Natural killer cell (primary cell): ENCODE measurements around the gene BDH1. TPM values are rescaled to one million over a fixed set of nuclear protein-coding genes. Genes with fewer than 3 reads are reported as not detected.

Source experiments
- ATAC-seq, 3 donors: fragments of 150-1000 bp in 2 of 3; fragments of 200-7000 bp in 1 of 3; cut with Tn5 transposase; 1 replicate in 1 of 3; 2 replicates in 2 of 3; pipeline ENCODE4 v1.10.0; 2021; ENCODE audit warnings: mild to moderate bottlenecking in 2 of 3, moderate library complexity in 2 of 3
- DNase-seq, 2 donors: peaks; one replicate each; pipeline versions ENCODE4 v3.0.0 to v3.0.0-alpha.2; 2013 to 2021; ENCODE audit warnings: mixed read lengths in 1 of 2
- H3K27ac ChIP-seq: one replicate; pipeline ENCODE4 v1.5.1; 2013; ENCODE audit warnings: mild to moderate bottlenecking, low read length
- H3K27me3 ChIP-seq: one replicate; pipeline ENCODE4 v1.6.1; 2013; ENCODE audit warnings: low read length; ENCODE audit not compliant: control insufficient read depth, insufficient read depth
- H3K36me3 ChIP-seq: one replicate; pipeline ENCODE4 v1.6.1; 2013; ENCODE audit warnings: low read length; ENCODE audit not compliant: control insufficient read depth, insufficient read depth
- H3K4me1 ChIP-seq: one replicate; pipeline ENCODE4 v1.6.1; 2013; ENCODE audit warnings: low read length; ENCODE audit not compliant: control insufficient read depth, insufficient read depth
- H3K4me3 ChIP-seq: one replicate; pipeline ENCODE4 v1.5.1; 2013; ENCODE audit warnings: low read length
- H3K9me3 ChIP-seq: one replicate; pipeline ENCODE4 v1.6.1; 2013; ENCODE audit warnings: low read length; ENCODE audit not compliant: control insufficient read depth, insufficient read depth
- H3K27ac Mint-ChIP-seq, 2 donors: one replicate each; pipeline ENCODE4 v1.8.0; 2022; ENCODE audit warnings: mild to moderate bottlenecking in 2 of 2, mixed read lengths in 2 of 2, moderate library complexity in 1 of 2
- H3K27me3 Mint-ChIP-seq, 2 donors: one replicate each; pipeline ENCODE4 v1.8.0; 2022; ENCODE audit warnings: low read depth in 2 of 2, mixed read lengths in 2 of 2
- H3K36me3 Mint-ChIP-seq: one replicate; pipeline ENCODE4 v1.8.0; 2022; ENCODE audit warnings: mixed read lengths
- H3K4me1 Mint-ChIP-seq, 2 donors: one replicate each; pipeline ENCODE4 v1.8.0; 2022; ENCODE audit warnings: mixed read lengths in 2 of 2
- H3K4me3 Mint-ChIP-seq: one replicate; pipeline ENCODE4 v1.8.0; 2022; ENCODE audit warnings: mild to moderate bottlenecking, moderate library complexity, mixed read lengths
- H3K9me3 Mint-ChIP-seq, 2 donors: one replicate each; pipeline ENCODE4 v1.8.0; 2022; ENCODE audit warnings: mixed read lengths in 2 of 2
- WGBS: methylation state at CpG from one replicate; pipeline ENCODE4 v1.1.7; 2013; ENCODE audit warnings: missing lambda C conversion rate; ENCODE audit not compliant: insufficient coverage; 5-methylcytosine and 5-hydroxymethylcytosine counted together
- intact Hi-C: fragments of 100-400 bp; cut with micrococcal nuclease; formaldehyde crosslinking; loops from one replicate; pipeline ENCODE4 v1.14.2; 2022
- total RNA-seq, 4 donors: library from RNA; stranded (reverse); fragments of 120-200 nt in 1 of 4; gene quantifications; one replicate each; pipeline versions ENCODE4 v1.2.3 to v1.2.4, GENCODE V29; 2013 to 2022
- TF ChIP-seq, protein P1 (sequence below): fragments of 200-600 bp; IDR thresholded peaks from one replicate; pipeline ENCODE4 v1.8.0; 2022; ENCODE audit warnings: antibody characterized with exemption

BDH1 gene
- total RNA-seq, 3 donors from 2014 or later (not counting 1 experiment from before 2014, with no cell fraction given): 14.0 to 24.5 (median 17.4) TPM

DNA sequence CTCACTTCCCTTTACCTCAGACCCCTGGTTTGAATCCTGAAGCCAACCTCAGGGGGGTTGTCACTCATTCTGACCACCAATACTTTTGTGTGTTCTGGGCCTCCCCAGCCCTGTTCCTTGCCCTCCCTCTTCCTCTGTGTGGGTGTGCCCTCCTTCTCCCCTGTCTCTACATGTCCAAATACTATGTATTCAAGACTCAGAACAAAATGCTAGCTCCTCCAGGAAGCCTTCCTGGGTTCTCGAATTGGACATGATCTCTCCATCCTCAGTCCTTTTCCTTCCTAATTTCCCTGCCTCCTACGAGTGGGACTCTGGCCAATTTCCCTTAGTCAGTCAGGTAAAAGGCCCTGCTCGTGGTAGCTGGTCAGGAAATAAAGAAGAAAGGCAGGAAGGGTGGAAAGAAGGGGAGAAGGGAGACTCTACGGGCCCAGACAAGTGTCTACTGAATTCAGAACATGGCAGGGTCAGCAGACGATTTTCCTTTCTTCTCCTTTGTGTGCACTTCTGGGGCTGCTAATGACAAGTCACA is 79.7 kb downstream of the BDH1 start:
- ATAC-seq (no peak), DNase-seq (no peak)
- Histone ChIP-seq H3K9me3 (no peaks in the 10 kb centered on the region), H3K27me3 (no peaks in the 10 kb centered on the region), H3K36me3 (no peaks in the 10 kb centered on the region), H3K27ac (no peak overlapping the region), H3K4me1 (no peaks in the 10 kb centered on the region), H3K4me3 (no peak overlapping the region)
- intact Hi-C loops: no loop called here
- peaks cover 23% of the 10 kb centered on the region in 2 donors for H3K27me3 Mint-ChIP-seq
- TF ChIP-seq, protein P1, sequence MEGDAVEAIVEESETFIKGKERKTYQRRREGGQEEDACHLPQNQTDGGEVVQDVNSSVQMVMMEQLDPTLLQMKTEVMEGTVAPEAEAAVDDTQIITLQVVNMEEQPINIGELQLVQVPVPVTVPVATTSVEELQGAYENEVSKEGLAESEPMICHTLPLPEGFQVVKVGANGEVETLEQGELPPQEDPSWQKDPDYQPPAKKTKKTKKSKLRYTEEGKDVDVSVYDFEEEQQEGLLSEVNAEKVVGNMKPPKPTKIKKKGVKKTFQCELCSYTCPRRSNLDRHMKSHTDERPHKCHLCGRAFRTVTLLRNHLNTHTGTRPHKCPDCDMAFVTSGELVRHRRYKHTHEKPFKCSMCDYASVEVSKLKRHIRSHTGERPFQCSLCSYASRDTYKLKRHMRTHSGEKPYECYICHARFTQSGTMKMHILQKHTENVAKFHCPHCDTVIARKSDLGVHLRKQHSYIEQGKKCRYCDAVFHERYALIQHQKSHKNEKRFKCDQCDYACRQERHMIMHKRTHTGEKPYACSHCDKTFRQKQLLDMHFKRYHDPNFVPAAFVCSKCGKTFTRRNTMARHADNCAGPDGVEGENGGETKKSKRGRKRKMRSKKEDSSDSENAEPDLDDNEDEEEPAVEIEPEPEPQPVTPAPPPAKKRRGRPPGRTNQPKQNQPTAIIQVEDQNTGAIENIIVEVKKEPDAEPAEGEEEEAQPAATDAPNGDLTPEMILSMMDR: no peak
- no peak overlapping the region for H3K27ac Mint-ChIP-seq
- no peaks in the 10 kb centered on the region for H3K9me3 Mint-ChIP-seq
- no peaks in the 10 kb centered on the region for H3K36me3 Mint-ChIP-seq
- H3K4me3 Mint-ChIP-seq: no peak overlapping the region
- 54% methylated on average over 5 of the region's 5 CpGs for WGBS
- H3K4me1 Mint-ChIP-seq: no peaks in the 10 kb centered on the region

DNA sequence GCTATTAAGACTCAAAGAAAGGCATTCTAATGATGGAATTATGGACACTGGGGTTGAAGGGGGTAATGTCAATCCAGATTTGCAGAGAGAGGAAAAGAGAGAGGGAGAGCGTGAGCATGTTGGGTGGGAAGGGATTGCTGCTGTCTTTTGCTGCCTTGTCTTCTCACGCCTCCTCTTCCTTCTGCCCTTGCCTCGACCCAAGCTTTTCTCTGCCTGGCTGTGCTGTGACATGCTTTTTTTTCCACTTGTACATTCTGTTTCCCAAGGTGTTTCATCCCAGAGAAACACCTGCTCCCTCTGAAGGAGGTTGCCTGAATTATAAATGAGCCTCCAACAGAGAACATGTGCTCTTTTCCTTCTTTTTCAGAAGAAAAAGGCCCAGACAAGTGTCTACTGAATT is 80.3 kb downstream of the BDH1 start:
- TF ChIP-seq, protein P1: no peak
- intact Hi-C loops: no loop called here
- H3K9me3 Mint-ChIP-seq: no peaks in the 10 kb centered on the region
- H3K4me1 Mint-ChIP-seq: no peaks in the 10 kb centered on the region
- Histone ChIP-seq H3K27ac (no peak overlapping the region), H3K9me3 (no peaks in the 10 kb centered on the region), H3K27me3 (no peaks in the 10 kb centered on the region), H3K36me3 (no peaks in the 10 kb centered on the region), H3K4me1 (no peaks in the 10 kb centered on the region), H3K4me3 (no peak overlapping the region)
- H3K27ac Mint-ChIP-seq: no peak overlapping the region
- H3K27me3 Mint-ChIP-seq: peaks cover 21 to 23% of the 10 kb centered on the region in 2 donors
- no peaks in the 10 kb centered on the region for H3K36me3 Mint-ChIP-seq
- WGBS: 85% methylated on average over 3 of the region's 3 CpGs
- no peak overlapping the region for H3K4me3 Mint-ChIP-seq
- ATAC-seq: no peak
- no peak for DNase-seq

DNA sequence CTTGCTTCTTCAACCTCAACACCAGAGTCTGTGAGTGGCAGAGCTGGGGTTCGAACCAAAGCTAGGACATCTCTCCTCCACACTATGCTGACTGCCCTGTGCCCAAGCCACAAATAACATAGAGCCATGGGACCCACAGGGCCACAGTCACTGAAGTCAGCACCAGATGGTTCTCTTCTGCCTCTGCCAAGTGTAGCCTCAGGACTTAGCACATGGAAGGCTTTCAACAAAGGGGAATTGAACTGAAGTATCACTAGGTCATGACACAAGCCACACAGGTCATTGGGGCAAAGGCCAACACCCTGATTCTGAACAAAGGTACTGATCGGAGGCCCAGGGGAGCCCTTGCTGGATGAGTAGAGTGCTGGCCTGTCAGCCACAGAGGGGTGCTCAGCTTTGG is 83.6 kb downstream of the BDH1 start:
- Mint-ChIP-seq H3K4me1 (no peaks in the 10 kb centered on the region), H3K27me3 (peaks cover 25 to 37% of the 10 kb centered on the region in 2 donors), H3K9me3 (no peaks in the 10 kb centered on the region), H3K4me3 (no peak overlapping the region), H3K36me3 (no peaks in the 10 kb centered on the region), H3K27ac (no peak overlapping the region)
- no peak for ATAC-seq
- H3K4me3 ChIP-seq: no peak overlapping the region
- TF ChIP-seq, protein P1: no peak
- no peaks in the 10 kb centered on the region for H3K4me1 ChIP-seq
- H3K36me3 ChIP-seq: no peaks in the 10 kb centered on the region
- peaks cover 3% of the 10 kb centered on the region for H3K27me3 ChIP-seq
- intact Hi-C loops: no loop called here
- no peak for DNase-seq
- no peaks in the 10 kb centered on the region for H3K9me3 ChIP-seq
- H3K27ac ChIP-seq: no peak overlapping the region
- 88% methylated on average over 2 of the region's 2 CpGs for WGBS
